ENCODE measurements around the gene TLN1.

GRCh38 chr9:35685506-35685905 lies 46.5 kb downstream of the TLN1 start:
- no peak for TF ChIP-seq POLR2A (IDR thresholded peaks at IDR 0.05)
- TF ChIP-seq, protein P1, sequence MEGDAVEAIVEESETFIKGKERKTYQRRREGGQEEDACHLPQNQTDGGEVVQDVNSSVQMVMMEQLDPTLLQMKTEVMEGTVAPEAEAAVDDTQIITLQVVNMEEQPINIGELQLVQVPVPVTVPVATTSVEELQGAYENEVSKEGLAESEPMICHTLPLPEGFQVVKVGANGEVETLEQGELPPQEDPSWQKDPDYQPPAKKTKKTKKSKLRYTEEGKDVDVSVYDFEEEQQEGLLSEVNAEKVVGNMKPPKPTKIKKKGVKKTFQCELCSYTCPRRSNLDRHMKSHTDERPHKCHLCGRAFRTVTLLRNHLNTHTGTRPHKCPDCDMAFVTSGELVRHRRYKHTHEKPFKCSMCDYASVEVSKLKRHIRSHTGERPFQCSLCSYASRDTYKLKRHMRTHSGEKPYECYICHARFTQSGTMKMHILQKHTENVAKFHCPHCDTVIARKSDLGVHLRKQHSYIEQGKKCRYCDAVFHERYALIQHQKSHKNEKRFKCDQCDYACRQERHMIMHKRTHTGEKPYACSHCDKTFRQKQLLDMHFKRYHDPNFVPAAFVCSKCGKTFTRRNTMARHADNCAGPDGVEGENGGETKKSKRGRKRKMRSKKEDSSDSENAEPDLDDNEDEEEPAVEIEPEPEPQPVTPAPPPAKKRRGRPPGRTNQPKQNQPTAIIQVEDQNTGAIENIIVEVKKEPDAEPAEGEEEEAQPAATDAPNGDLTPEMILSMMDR (IDR thresholded peaks at IDR 0.05) = no peak
